Activated CD4-positive, alpha-beta T cell treated with anti-CD3 and anti-CD28 coated beads, Interleukin-2, amount 50 U/mL, for 4 hours (primary cell): ENCODE results near the gene GSTCD.
"Not testable (repeated sequence)": the region's sequence is repeated elsewhere in the genome, so short reads cannot be mapped to it uniquely, and the experiment has no call there.

Experiments
- DNase-seq, 2 experiments: peaks; one replicate each; pipeline ENCODE4 v3.0.0-alpha.2; 2020

The GSTCD gene

GRCh38 chr4:105808030-105808749 is 99.6 kb downstream of the GSTCD start:
- DNase-seq = no peak

GRCh38 chr4:105808750-105809041 is 100.1 kb downstream of the GSTCD start:
- no peak for DNase-seq

GRCh38 chr4:105815701-105816100 is 107.1 kb downstream of the GSTCD start:
- DNase-seq = no peak

GRCh38 chr4:105822061-105822460 is 113.5 kb downstream of the GSTCD start:
- DNase-seq = no peak

- DNase-seq = no peak
Measured at GRCh38 chr4:105828074-105828473, 119.5 kb downstream of the GSTCD start.

- no peak for DNase-seq
Measured at GRCh38 chr4:105831189-105831588, 122.6 kb downstream of the GSTCD start.

- no peak for DNase-seq
Measured at GRCh38 chr4:105835177-105835576, 126.6 kb downstream of the GSTCD start.

- DNase-seq = no peak
Measured at GRCh38 chr4:105836537-105836936, 128.0 kb downstream of the GSTCD start.

GRCh38 chr4:105837037-105837436 is 128.5 kb downstream of the GSTCD start:
- DNase-seq = no peak

GRCh38 chr4:105838082-105838481 is 129.5 kb downstream of the GSTCD start:
- no peak for DNase-seq

- DNase-seq = no peak
Measured at GRCh38 chr4:105840426-105841174, 132.0 kb downstream of the GSTCD start.

- DNase-seq = no peak
Measured at GRCh38 chr4:105843941-105844340, 135.4 kb downstream of the GSTCD start.

GRCh38 chr4:105845559-105845958 is 137.0 kb downstream of the GSTCD start:
- DNase-seq = no peak

GRCh38 chr4:105848359-105848758 is 139.8 kb downstream of the GSTCD start:
- not testable (repeated sequence) for DNase-seq

- no peak for DNase-seq
Measured at GRCh38 chr4:105851196-105851595, 142.6 kb downstream of the GSTCD start.

GRCh38 chr4:105852230-105852629 is 143.6 kb downstream of the GSTCD start:
- DNase-seq = not testable (repeated sequence)

- DNase-seq = no peak
Measured at GRCh38 chr4:105858466-105859040, 150.0 kb downstream of the GSTCD start.

- DNase-seq = no peak
Measured at GRCh38 chr4:105859233-105859632, 150.6 kb downstream of the GSTCD start.

- DNase-seq = no peak
Measured at GRCh38 chr4:105870963-105871362, 162.4 kb downstream of the GSTCD start.

GRCh38 chr4:105871997-105872396 is 163.4 kb downstream of the GSTCD start:
- DNase-seq = no peak

- DNase-seq = no peak
Measured at GRCh38 chr4:105875233-105875632, 166.6 kb downstream of the GSTCD start.

- DNase-seq = no peak
Measured at GRCh38 chr4:105878668-105879067, 170.1 kb downstream of the GSTCD start.

GRCh38 chr4:105887508-105887907 is 178.9 kb downstream of the GSTCD start:
- DNase-seq = no peak
